NCI-H69 (cell line): ENCODE data around the gene PTGES3L.
"Not testable (repeated sequence)": the region's sequence is repeated elsewhere in the genome, so short reads cannot be mapped to it uniquely, and the experiment has no call there.

Experiments
- DNase-seq: peaks from one replicate; lab custom pipeline; 2025; lab: John Stamatoyannopoulos, UW

PTGES3L gene

GRCh38 chr17:43014020-43014648 lies 34.3 kb upstream of the PTGES3L start:
- DNase-seq: no peak

- DNase-seq: no peak
These were observed 33.4 kb upstream of the PTGES3L start for GRCh38 chr17:43013296-43013695.

- no peak for DNase-seq
These were observed 32.0 kb upstream of the PTGES3L start for GRCh38 chr17:43011728-43012472.

- DNase-seq: no peak
These were observed 30.9 kb upstream of the PTGES3L start for GRCh38 chr17:43010667-43011308.

GRCh38 chr17:43006639-43007551 lies 27.0 kb upstream of the PTGES3L start, which contains the start of gene IFI35:
TSS of gene IFI35 (plus strand) at chr17:43006784. CDS start at chr17:43006948, 164 bp downstream.
- DNase-seq: peak; percentile 79

- DNase-seq: no peak
These were observed 23.8 kb upstream of the PTGES3L start for GRCh38 chr17:43003542-43004172.

- not testable (repeated sequence) for DNase-seq
These were observed 21.0 kb upstream of the PTGES3L start for GRCh38 chr17:43000894-43001293.

GRCh38 chr17:42999003-42999525 lies 19.2 kb upstream of the PTGES3L start:
- no peak for DNase-seq

- DNase-seq: peak; percentile 100
These were observed 18.4 kb upstream of the PTGES3L start, which contains the start of gene RPL27 for GRCh38 chr17:42997984-42998938. TSS of gene RPL27 (plus strand) at chr17:42998419. CDS start at chr17:42998751, 332 bp downstream.

GRCh38 chr17:42997390-42997983 lies 17.6 kb upstream of the PTGES3L start:
- DNase-seq: peak; percentile 59

- DNase-seq: not testable (repeated sequence)
These were observed 14.0 kb upstream of the PTGES3L start for GRCh38 chr17:42993913-42994312.

- no peak for DNase-seq
These were observed 13.0 kb upstream of the PTGES3L start for GRCh38 chr17:42992872-42993271.

GRCh38 chr17:42991471-42991870 lies 11.6 kb upstream of the PTGES3L start:
- DNase-seq: no peak

GRCh38 chr17:42989726-42990652 lies 10.1 kb upstream of the PTGES3L start:
- no peak for DNase-seq

- DNase-seq: no peak
These were observed 9.3 kb upstream of the PTGES3L start for GRCh38 chr17:42989141-42989540.

- no peak for DNase-seq
These were observed 5.3 kb upstream of the PTGES3L start for GRCh38 chr17:42985225-42985624.

- no peak for DNase-seq
These were observed 2.4 kb upstream of the PTGES3L start for GRCh38 chr17:42982266-42982665.

GRCh38 chr17:42980766-42981397 lies 1.0 kb upstream of the PTGES3L start:
- peak; percentile 75 for DNase-seq
